Lung (tissue), 12 donors: ENCODE data around the gene ARHGEF25. TPM values are rescaled to one million over a fixed set of nuclear protein-coding genes. Genes with fewer than 3 reads are reported as not detected.

Experiments
- ATAC-seq: fragments of 200-7000 bp; cut with Tn5 transposase; one replicate; pipeline ENCODE4 v1.9.1; 2020; ENCODE audit warnings: moderate number of reproducible peaks; ENCODE audit not compliant: insufficient read depth, low FRiP score
- DNase-seq, 3 donors: peaks; one replicate each; pipeline ENCODE4 v3.0.0-alpha.2; 2013 to 2017
- H3K27ac ChIP-seq, 2 donors: one replicate each; pipeline ENCODE4 v1.5.1; 2013; ENCODE audit warnings: mild to moderate bottlenecking in 2 of 2, moderate library complexity in 2 of 2, control low read depth in 1 of 2, inconsistent platforms in 1 of 2, low read depth in 1 of 2, low read length in 1 of 2
- H3K27me3 ChIP-seq, 3 donors: one replicate each; pipeline ENCODE4 v1.5.1; 2013; ENCODE audit warnings: low read length in 2 of 3; ENCODE audit not compliant: control insufficient read depth in 3 of 3, insufficient read depth in 3 of 3
- H3K36me3 ChIP-seq, 4 donors: one replicate each; pipeline ENCODE4 v1.5.1; 2013; ENCODE audit warnings: low read length in 4 of 4, mild to moderate bottlenecking in 1 of 4, moderate library complexity in 1 of 4; ENCODE audit not compliant: control insufficient read depth in 4 of 4, insufficient read depth in 4 of 4
- H3K4me1 ChIP-seq, 5 donors: one replicate each; pipeline ENCODE4 v1.5.1; 2013; ENCODE audit warnings: low read length in 5 of 5, mild to moderate bottlenecking in 2 of 5, moderate library complexity in 1 of 5; ENCODE audit not compliant: control insufficient read depth in 5 of 5, insufficient read depth in 5 of 5
- H3K4me3 ChIP-seq: one replicate; pipeline ENCODE4 v1.5.1; 2013; ENCODE audit warnings: mild to moderate bottlenecking, control low read depth, moderate library complexity
- H3K9ac ChIP-seq, 2 donors: one replicate each; pipeline ENCODE4 v1.5.1; 2013; ENCODE audit warnings: low read length in 2 of 2, control low read depth in 1 of 2; ENCODE audit not compliant: insufficient read depth in 1 of 2
- H3K9me3 ChIP-seq, 4 donors: one replicate each; pipeline ENCODE4 v1.5.1; 2013; ENCODE audit warnings: low read length in 3 of 4, mild to moderate bottlenecking in 1 of 4, moderate library complexity in 1 of 4; ENCODE audit not compliant: control insufficient read depth in 4 of 4, insufficient read depth in 3 of 4
- WGBS, 2 donors: extraction: QIAGEN DNeasy Blood & Tissue Kit; methylation state at CpG; one replicate each; pipeline ENCODE4 v1.1.7; 2013; 5-methylcytosine and 5-hydroxymethylcytosine counted together
- polyA plus RNA-seq, 2 donors: library from polyadenylated mRNA; stranded (reverse); fragments of 200-250 nt; gene quantifications; one replicate each; pipeline ENCODE4 v1.2.1, GENCODE V29; 2013
- total RNA-seq, 2 donors: library from RNA; depleted of rRNA in 1 of 2; stranded (reverse); fragments of >200 nt in 1 of 2; gene quantifications; one replicate each; pipeline ENCODE4 v1.2.1, GENCODE V29; 2014 to 2021
- TF ChIP-seq, protein P1 (sequence below): IDR thresholded peaks from 2 replicates; pipeline ENCODE4 v1.5.1; 2012; ENCODE audit warnings: mild to moderate bottlenecking; ENCODE audit errors: control extremely low read depth, extremely low read depth
- donor health status: control.
- donor health status: control.
- donor health status: Bipolar disorder and iron deficiency.
- donor health status: healthy.
- donor health status: DM: yes; HTN: yes; CAD: no.

The ARHGEF25 gene
- total and polyA plus RNA-seq, 4 donors = 7.8 to 23.0 (median 11.3) TPM

DNA sequence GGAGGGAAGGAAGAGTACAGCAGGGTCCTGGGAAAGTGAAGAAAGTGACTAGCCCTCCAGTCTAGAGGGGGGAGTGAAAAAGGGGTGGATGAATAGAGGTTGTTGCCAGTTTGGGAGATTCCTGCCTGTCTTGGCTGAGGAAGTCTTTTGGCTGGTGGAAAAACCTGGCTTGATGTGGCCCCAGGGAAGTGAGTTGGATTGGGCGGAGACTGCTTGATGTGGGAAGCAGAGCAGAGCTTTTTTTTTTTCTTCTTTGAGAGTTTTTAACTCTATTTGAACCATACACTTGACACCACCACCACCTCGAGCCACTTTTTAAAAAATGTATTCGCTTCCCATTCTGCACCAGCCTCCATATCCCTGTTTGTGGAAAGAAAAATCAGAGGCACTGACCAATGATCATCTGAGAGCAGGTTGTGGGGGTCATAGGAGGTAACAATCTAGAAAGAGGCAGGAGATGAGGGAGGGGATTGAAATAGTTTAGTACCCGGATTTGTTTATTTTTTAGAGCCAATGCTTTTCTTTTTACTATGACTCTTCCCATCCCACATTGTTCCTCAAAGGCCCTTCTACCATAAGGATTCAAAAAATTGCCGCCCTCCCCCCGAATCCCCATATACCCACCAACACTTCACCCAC is 7.3 kb upstream of the ARHGEF25 start:
- no peak for ATAC-seq
- Histone ChIP-seq H3K27me3 (no peaks in the 10 kb centered on the region), H3K4me3 (no peak overlapping the region), H3K27ac (peak overlapping the region; percentile 62 to 86), H3K4me1 (peaks cover 5 to 24% (median 7%) of the 10 kb centered on the region in 5 donors), H3K36me3 (peaks cover 4 to 27% (median 17%) of the 10 kb centered on the region in 4 donors), H3K9ac (peak overlapping the region; percentile 21 to 82), H3K9me3 (no peaks in the 10 kb centered on the region)
- 32 to 46% methylated on average over 6 of the region's 6 CpGs for WGBS, 2 donors
- TF ChIP-seq, protein P1, sequence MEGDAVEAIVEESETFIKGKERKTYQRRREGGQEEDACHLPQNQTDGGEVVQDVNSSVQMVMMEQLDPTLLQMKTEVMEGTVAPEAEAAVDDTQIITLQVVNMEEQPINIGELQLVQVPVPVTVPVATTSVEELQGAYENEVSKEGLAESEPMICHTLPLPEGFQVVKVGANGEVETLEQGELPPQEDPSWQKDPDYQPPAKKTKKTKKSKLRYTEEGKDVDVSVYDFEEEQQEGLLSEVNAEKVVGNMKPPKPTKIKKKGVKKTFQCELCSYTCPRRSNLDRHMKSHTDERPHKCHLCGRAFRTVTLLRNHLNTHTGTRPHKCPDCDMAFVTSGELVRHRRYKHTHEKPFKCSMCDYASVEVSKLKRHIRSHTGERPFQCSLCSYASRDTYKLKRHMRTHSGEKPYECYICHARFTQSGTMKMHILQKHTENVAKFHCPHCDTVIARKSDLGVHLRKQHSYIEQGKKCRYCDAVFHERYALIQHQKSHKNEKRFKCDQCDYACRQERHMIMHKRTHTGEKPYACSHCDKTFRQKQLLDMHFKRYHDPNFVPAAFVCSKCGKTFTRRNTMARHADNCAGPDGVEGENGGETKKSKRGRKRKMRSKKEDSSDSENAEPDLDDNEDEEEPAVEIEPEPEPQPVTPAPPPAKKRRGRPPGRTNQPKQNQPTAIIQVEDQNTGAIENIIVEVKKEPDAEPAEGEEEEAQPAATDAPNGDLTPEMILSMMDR = no peak
- peak; percentile 80 to 93 (median 88) for DNase-seq

DNA sequence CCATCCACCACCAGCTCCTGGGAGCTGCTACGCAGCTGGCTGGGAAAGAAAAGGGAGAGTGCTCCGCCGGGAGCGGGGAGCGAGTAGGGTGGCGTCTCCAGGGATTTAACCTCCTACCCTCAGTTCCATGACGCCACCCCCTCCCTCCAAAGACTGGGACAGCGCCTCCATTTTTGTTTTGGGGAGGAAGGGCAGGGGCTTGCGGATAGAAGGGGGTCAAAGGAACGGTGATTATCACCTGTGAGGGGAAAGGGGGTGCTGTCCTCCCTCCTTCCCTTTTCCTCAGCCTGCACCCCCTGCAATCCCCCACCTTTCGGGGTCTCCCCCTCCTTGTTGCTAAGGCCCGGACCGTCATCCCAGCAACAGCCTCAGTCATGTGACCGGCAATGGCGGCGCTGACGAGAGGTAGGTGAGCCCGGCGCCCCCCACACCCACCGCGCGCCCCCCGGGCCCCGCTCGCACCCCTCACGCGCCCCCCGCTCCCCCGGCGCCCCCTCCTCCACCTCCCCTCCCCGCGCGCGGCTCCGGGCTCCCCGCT is 6.7 kb upstream of the ARHGEF25 start, which contains the start of gene DTX3:
DTX3 (plus strand) TSS at position 371 of the 538 bp plus-strand sequence. CDS start 1,694 bp downstream, outside the sequence.
- H3K36me3 ChIP-seq = peaks cover 4 to 22% (median 15%) of the 10 kb centered on the region in 4 donors
- no peaks in the 10 kb centered on the region for H3K9me3 ChIP-seq
- 3% methylated on average over 22 to 36 of the region's 36 CpGs for WGBS, 2 donors
- peaks cover 5 to 30% (median 7%) of the 10 kb centered on the region in 5 donors for H3K4me1 ChIP-seq
- ATAC-seq (peak; percentile 42), DNase-seq (peak; percentile 56 to 63 (median 62))
- peak within 1 kb of the TSS; percentile 52 for H3K4me3 ChIP-seq
- H3K27ac ChIP-seq = peak within 1 kb of the TSS; percentile 63 to 86
- no peaks in the 10 kb centered on the region for H3K27me3 ChIP-seq
- TF ChIP-seq, protein P1 = no peak
- H3K9ac ChIP-seq = peak within 1 kb of the TSS; percentile 63 to 82

DNA sequence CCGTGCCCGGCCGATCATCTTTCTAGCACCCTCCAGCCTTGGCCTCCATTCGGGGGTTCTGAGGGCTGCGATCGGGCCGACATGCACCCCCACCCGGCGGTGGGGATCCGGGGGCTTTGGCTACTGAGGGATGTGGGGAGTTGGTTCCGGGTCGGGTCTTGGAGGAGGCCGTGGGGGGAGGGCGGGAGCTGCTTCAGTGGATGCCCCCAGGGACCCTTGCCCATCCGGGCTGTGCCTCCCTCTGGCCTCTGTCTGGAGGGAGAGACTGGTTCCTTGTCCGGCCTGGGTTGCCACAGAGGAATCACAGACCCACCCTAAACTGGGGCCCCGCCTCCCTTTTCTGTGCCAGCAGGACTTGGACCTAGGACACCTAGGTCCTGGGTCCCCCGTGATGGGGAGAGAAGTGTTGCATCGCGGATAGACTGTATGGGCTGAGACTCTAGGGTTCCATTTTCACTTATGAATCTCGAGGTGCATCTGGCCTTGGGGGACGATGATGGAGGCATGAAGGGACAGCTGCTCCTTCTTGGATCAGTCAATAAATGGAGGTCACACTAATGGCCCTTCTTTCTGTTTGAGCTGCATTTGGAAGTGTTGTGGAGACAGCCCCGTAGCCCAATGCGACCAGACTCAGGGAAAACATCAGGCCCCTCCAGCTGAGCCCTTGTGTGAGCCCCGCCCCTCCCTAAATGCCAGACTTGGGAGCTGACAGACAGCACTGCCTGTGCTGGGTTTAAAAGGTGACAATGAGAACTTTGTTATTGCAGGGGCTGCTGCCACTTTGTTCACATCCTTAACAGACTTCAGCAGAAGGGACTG is 6.0 kb upstream of the ARHGEF25 start:
- peak; percentile 25 for ATAC-seq
- peaks cover 4 to 19% (median 11%) of the 10 kb centered on the region in 4 donors for H3K36me3 ChIP-seq

More for the DNA sequence above, 6.0 kb upstream of the ARHGEF25 start:
- Histone ChIP-seq H3K27ac (peak overlapping the region; percentile 63 to 84), H3K9me3 (no peaks in the 10 kb centered on the region), H3K27me3 (no peaks in the 10 kb centered on the region), H3K4me3 (peak overlapping the region; percentile 48), H3K4me1 (peaks cover 5 to 33% (median 7%) of the 10 kb centered on the region in 5 donors), H3K9ac (peak overlapping the region; percentile 63 to 71)
- 15 to 26% methylated on average over 18 to 25 of the region's 25 CpGs for WGBS, 2 donors
- peak; percentile 41 to 48 (median 46) for DNase-seq
- TF ChIP-seq, protein P1 = no peak
